CD14-positive monocyte (primary cell): ENCODE data around the gene NAA38. TPM values are rescaled to one million over a fixed set of nuclear protein-coding genes. Genes with fewer than 3 reads are reported as not detected.
A peak's percentile ranks its signal among the peaks of the same experiment; 100 is the strongest.

ENCODE experiments used
- DNase-seq, 3 donors: peaks; one replicate each; pipeline ENCODE4 v3.0.0-alpha.2; 2011 to 2022
- H2AFZ ChIP-seq: 2 replicates; pipeline ENCODE4 v1.6.0; 2012; ENCODE audit warnings: mild to moderate bottlenecking, low read depth, low read length, inconsistent platforms; ENCODE audit not compliant: insufficient read depth, poor library complexity, severe bottlenecking
- H3K27ac ChIP-seq, 2 donors: 1 replicate in 1 of 2; 2 replicates in 1 of 2; pipeline ENCODE4 v1.5.1; 2012 to 2013; ENCODE audit warnings: low read length in 2 of 2, control low read depth in 1 of 2, inconsistent platforms in 1 of 2, low read depth in 1 of 2, mild to moderate bottlenecking in 1 of 2
- H3K27me3 ChIP-seq, 2 donors: one replicate each; pipeline versions ENCODE4 v1.6.0 to v1.6.1; 2011 to 2013; ENCODE audit warnings: low read length in 2 of 2; ENCODE audit not compliant: control insufficient read depth in 2 of 2, insufficient read depth in 2 of 2
- H3K36me3 ChIP-seq, 2 donors: replicated peaks in 1 of 2; 1 replicate in 1 of 2; 2 replicates in 1 of 2; pipeline versions ENCODE4 v1.5.1 to v1.6.1; 2012 to 2013; ENCODE audit warnings: low read length in 2 of 2, control low read depth in 1 of 2, inconsistent platforms in 1 of 2, mild to moderate bottlenecking in 1 of 2; ENCODE audit not compliant: insufficient read depth in 2 of 2, control insufficient read depth in 1 of 2
- H3K4me1 ChIP-seq, 2 donors: 1 replicate in 1 of 2; 2 replicates in 1 of 2; pipeline versions ENCODE4 v1.5.1 to v1.6.1; 2012 to 2013; ENCODE audit warnings: low read length in 2 of 2, control low read depth in 1 of 2, inconsistent platforms in 1 of 2, mild to moderate bottlenecking in 1 of 2, moderate library complexity in 1 of 2; ENCODE audit not compliant: insufficient read depth in 2 of 2, control insufficient read depth in 1 of 2
- H3K4me2 ChIP-seq: replicated peaks from 2 replicates; pipeline ENCODE3; 2012; ENCODE audit warnings: low read length, moderate library complexity, mild to moderate bottlenecking; ENCODE audit not compliant: poor library complexity, severe bottlenecking; ENCODE audit errors: extremely low read depth
- H3K4me3 ChIP-seq, 3 experiments: fragments of 200-600 bp in 1 of 3; sonication (generic) in 1 of 3; replicated peaks in 1 of 3; 1 replicate in 2 of 3; 2 replicates in 1 of 3; pipeline ENCODE4 v1.5.1; 2011 to 2013; ENCODE audit warnings: low read length in 3 of 3, mild to moderate bottlenecking in 3 of 3, control low read depth in 2 of 3, low read depth in 2 of 3, inconsistent platforms in 1 of 3, moderate library complexity in 1 of 3
- H3K79me2 ChIP-seq: 2 replicates; pipeline ENCODE4 v1.6.0; 2012; ENCODE audit warnings: mild to moderate bottlenecking, control low read depth, inconsistent platforms, low read length, moderate library complexity; ENCODE audit not compliant: insufficient read depth
- H3K9ac ChIP-seq: 2 replicates; pipeline ENCODE4 v1.6.0; 2017; ENCODE audit warnings: low read length, mild to moderate bottlenecking; ENCODE audit not compliant: insufficient read depth, poor library complexity, severe bottlenecking
- H3K9me3 ChIP-seq, 2 donors: replicated peaks in 1 of 2; 1 replicate in 1 of 2; 2 replicates in 1 of 2; pipeline versions ENCODE4 v1.5.1 to v1.6.1; 2012 to 2013; ENCODE audit warnings: low read length in 2 of 2, control low read depth in 1 of 2; ENCODE audit not compliant: control insufficient read depth in 1 of 2, insufficient read depth in 1 of 2
- H4K20me1 ChIP-seq: 2 replicates; pipeline ENCODE4 v1.6.0; 2012; ENCODE audit warnings: mild to moderate bottlenecking, low read length, control low read depth, moderate library complexity; ENCODE audit not compliant: insufficient read depth
- H3K27ac Mint-ChIP-seq, 7 donors: one replicate each; pipeline ENCODE4 v1.8.0; 2020; ENCODE audit warnings: mild to moderate bottlenecking in 7 of 7, mixed read lengths in 7 of 7, moderate library complexity in 6 of 7, inconsistent platforms in 2 of 7
- H3K27me3 Mint-ChIP-seq, 3 donors: one replicate each; pipeline ENCODE4 v1.8.0; 2021 to 2022; ENCODE audit warnings: low read depth in 3 of 3, mild to moderate bottlenecking in 3 of 3, mixed read lengths in 3 of 3, moderate library complexity in 3 of 3, inconsistent platforms in 1 of 3
- H3K36me3 Mint-ChIP-seq, 2 donors: one replicate each; pipeline ENCODE4 v1.8.0; 2020; ENCODE audit warnings: mixed read lengths in 2 of 2, inconsistent platforms in 1 of 2, mild to moderate bottlenecking in 1 of 2
- H3K4me1 Mint-ChIP-seq: one replicate; pipeline ENCODE4 v1.8.0; 2020; ENCODE audit warnings: mild to moderate bottlenecking, mixed read lengths
- H3K4me3 Mint-ChIP-seq, 2 donors: one replicate each; pipeline ENCODE4 v1.8.0; 2020; ENCODE audit warnings: mild to moderate bottlenecking in 2 of 2, mixed read lengths in 2 of 2, moderate library complexity in 1 of 2
- H3K9me3 Mint-ChIP-seq, 7 donors: one replicate each; pipeline ENCODE4 v1.8.0; 2020 to 2022; ENCODE audit warnings: mixed read lengths in 7 of 7, mild to moderate bottlenecking in 6 of 7, moderate library complexity in 6 of 7, inconsistent platforms in 2 of 7
- CTCF ChIP-seq: fragments of 200-600 bp; IDR thresholded peaks from one replicate; pipeline ENCODE4 v1.8.0; 2022; ENCODE audit warnings: antibody characterized with exemption, mild to moderate bottlenecking
- WGBS: methylation state at CpG from one replicate; pipeline ENCODE4 v1.1.5; 2013; ENCODE audit warnings: missing lambda C conversion rate; ENCODE audit not compliant: insufficient coverage; 5-methylcytosine and 5-hydroxymethylcytosine counted together
- intact Hi-C, 2 donors: fragments of 100-400 bp; cut with micrococcal nuclease; formaldehyde crosslinking; loops; one replicate each; pipeline versions ENCODE4 v1.15.0 to v1.15.1; 2023
- polyA plus RNA-seq, 3 donors: library from polyadenylated mRNA; depleted of rRNA in 1 of 3; unstranded in 2 of 3; stranded (reverse) in 1 of 3; fragments of 300-500 nt in 2 of 3; fragments of >200 nt in 1 of 3; fragmentation: Illumina TruSeq in 2 of 3; gene quantifications; 1 replicate in 2 of 3; 2 replicates in 1 of 3; pipeline ENCODE4 v1.2.3, GENCODE V29; 2012 to 2021

The NAA38 gene
- polyA plus RNA-seq, 3 donors = 63.8 to 197 (median 148) TPM

- no peak overlapping the region for H3K27ac Mint-ChIP-seq
- peaks cover 2% of the 10 kb centered on the region for H3K4me1 Mint-ChIP-seq
Measured at GRCh38 chr17:7858522-7858810, 1.1 kb upstream of the NAA38 start.

GRCh38 chr17:7857713-7858521, 558 bp upstream of the NAA38 start, which contains the start of gene CYB5D1:
TSS of gene CYB5D1 (plus strand) at chr17:7858003. CDS start at chr17:7858135, 132 bp downstream.
- peaks cover 40% of the 10 kb centered on the region for H3K79me2 ChIP-seq
- peak within 1 kb of the TSS; percentile 67 to 95 (median 74) for H3K4me3 ChIP-seq
- peaks cover 14 to 48% of the 10 kb centered on the region in 2 donors for H3K36me3 ChIP-seq
- intact Hi-C loops = loop anchor here (2.0 kb wide), 3 partner anchors 15 to 35 kb away; partner anchors contain the start of gene KDM6B (in 1 of the 2)
- peak; percentile 82 to 88 (median 85) for DNase-seq
- Mint-ChIP-seq H3K36me3 (peaks cover 25 to 42% of the 10 kb centered on the region in 2 donors), H3K9me3 (no peaks in the 10 kb centered on the region), H3K27me3 (peaks cover 0 to 4% (median 2%) of the 10 kb centered on the region in 3 donors), H3K4me1 (peaks cover 2% of the 10 kb centered on the region), H3K4me3 (no peak within 1 kb of the TSS), H3K27ac (no peak within 1 kb of the TSS)
- peaks cover 37% of the 10 kb centered on the region for H4K20me1 ChIP-seq
- H3K9ac ChIP-seq = peak within 1 kb of the TSS; percentile 84
- H3K9me3 ChIP-seq = no peaks in the 10 kb centered on the region
- peak within 1 kb of the TSS; percentile 94 to 95 for H3K27ac ChIP-seq
- 9% methylated on average over 40 of the region's 48 CpGs for WGBS
- H3K4me1 ChIP-seq = peaks cover 36 to 47% of the 10 kb centered on the region in 2 donors
- TF ChIP-seq CTCF = no peak
- H3K27me3 ChIP-seq = no peaks in the 10 kb centered on the region
- H3K4me2 ChIP-seq = peak within 1 kb of the TSS; percentile 98
- peak within 1 kb of the TSS; percentile 85 for H2AFZ ChIP-seq

More at GRCh38 chr17:7858522-7858810, 1.1 kb upstream of the NAA38 start:
- Histone ChIP-seq H3K79me2 (peaks cover 36% of the 10 kb centered on the region), H3K9me3 (no peaks in the 10 kb centered on the region), H2AFZ (peak overlapping the region; percentile 85), H3K27ac (peak overlapping the region; percentile 94 to 95), H4K20me1 (peaks cover 31% of the 10 kb centered on the region), H3K9ac (peak overlapping the region; percentile 84), H3K4me1 (peaks cover 36 to 47% of the 10 kb centered on the region in 2 donors), H3K4me3 (peak overlapping the region; percentile 67 to 95 (median 74)), H3K36me3 (peaks cover 11 to 47% of the 10 kb centered on the region in 2 donors), H3K27me3 (no peaks in the 10 kb centered on the region), H3K4me2 (peak overlapping the region; percentile 98)
- TF ChIP-seq CTCF = peak; percentile 59
- Mint-ChIP-seq H3K9me3 (no peaks in the 10 kb centered on the region), H3K4me3 (no peak overlapping the region), H3K36me3 (peaks cover 22 to 39% of the 10 kb centered on the region in 2 donors), H3K27me3 (peaks cover 0 to 3% (median 2%) of the 10 kb centered on the region in 3 donors)
- 74% methylated on average over 18 of the region's 20 CpGs for WGBS
- intact Hi-C loops = no loop called here
- DNase-seq = peak; percentile 32 to 58 (median 53)
